Activated CD8-positive, alpha-beta memory T cell treated with anti-CD3 and anti-CD28 coated beads, Interleukin-2, amount 50 U/mL, for 1 hour (primary cell): ENCODE measurements around the gene LRP1B.
"Not testable (repeated sequence)": the region's sequence is repeated elsewhere in the genome, so short reads cannot be mapped to it uniquely, and the experiment has no call there.

Experiments
- DNase-seq: peaks from one replicate; pipeline ENCODE4 v3.0.0-alpha.2; 2020; ENCODE audit errors: extremely low read depth

The LRP1B gene

DNA sequence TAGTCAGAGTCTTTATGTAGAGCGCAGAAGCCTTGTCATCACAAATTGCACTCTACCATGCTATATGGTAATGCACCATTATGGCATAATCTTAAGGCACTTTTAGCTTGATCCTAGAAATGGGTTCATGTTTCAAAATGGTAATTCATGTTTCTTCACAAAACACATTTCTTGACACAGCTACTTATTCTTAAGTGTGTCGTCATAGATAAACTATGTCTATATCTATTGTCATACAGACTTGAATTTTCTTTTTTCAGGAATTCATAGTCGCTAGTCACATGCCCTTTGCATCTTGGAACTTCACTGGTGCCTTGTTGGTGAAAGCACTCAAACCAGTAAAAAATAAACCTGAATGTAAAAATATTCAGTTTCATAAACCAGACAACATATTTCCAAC lies 1578.2 kb downstream of the LRP1B start:
- no peak for DNase-seq

DNA sequence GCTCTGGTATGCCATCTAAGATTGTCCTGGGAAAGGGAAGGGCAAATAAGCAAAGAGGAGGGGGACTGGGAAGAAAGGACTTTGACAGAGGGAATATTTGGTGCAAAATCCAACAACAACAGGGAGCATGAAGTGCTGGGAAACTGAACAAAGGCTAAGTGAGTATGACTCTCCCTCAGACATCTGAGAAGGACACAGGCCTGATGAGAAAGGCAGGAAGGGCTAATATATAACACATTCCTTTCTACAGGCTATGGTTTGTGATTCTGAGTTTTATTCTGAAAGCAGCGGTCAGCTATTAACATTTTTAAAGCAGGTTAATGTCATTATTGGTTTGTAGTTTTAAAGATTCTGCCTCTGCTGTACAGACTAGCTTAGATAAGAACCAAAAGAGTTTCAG lies 1579.5 kb downstream of the LRP1B start:
- DNase-seq: no peak

DNA sequence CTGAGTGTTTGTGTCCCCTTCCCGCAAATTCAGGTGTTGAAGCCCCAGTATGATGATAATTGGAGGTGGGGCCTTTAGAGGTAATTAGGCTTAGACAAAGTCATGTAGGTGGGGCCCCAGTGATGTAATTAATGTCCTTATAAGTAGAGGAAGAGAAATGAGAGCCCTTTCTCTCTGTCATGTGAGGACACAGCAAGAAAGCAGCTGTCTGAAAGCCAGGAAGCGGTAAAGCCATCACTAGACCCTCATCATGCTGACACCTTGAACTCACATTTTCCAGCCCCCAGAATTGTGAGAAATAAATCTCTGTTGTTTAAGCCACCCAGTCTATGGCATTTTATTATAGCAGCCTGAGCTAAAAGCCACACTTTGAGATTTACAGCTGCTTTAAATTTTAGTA lies 1580.0 kb downstream of the LRP1B start:
- no peak for DNase-seq

DNA sequence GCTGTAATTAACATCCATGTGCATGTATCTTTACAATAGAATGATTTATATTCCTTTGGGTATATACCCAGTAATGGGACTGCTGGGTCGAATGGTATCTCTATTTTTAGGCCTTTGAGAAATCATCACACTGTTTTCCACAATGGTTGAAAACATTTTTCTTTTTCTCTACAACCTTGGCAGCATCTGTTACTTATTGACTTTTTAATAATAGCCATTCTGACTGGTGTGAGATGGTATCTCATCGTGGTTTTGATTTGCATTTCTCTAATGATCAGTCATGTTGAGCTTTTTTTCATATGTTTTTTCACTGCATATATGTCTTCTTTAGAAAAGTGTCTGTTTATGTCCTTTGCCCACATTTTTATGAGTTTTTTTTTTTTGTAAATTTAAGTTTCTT lies 1586.0 kb downstream of the LRP1B start:
- not testable (repeated sequence) for DNase-seq

DNA sequence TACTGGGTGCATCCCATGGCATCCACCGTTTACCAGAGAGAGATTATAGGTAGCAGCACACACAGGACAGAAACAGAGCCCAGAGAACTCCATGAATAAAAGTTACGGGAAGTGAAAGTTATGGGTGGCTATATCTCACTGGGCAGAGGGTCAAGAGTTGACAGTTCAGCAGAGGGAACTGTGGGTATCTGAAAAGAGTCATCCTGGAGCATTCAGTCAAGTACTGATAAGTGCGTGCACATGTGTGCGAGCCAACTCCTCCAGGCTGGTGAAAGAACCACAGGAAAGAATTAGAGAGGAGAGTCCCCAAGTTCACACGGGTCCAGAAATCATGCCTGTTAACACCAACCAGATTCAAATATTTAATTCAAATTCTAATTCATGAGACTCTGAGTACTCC lies 1588.2 kb downstream of the LRP1B start:
- no peak for DNase-seq

DNA sequence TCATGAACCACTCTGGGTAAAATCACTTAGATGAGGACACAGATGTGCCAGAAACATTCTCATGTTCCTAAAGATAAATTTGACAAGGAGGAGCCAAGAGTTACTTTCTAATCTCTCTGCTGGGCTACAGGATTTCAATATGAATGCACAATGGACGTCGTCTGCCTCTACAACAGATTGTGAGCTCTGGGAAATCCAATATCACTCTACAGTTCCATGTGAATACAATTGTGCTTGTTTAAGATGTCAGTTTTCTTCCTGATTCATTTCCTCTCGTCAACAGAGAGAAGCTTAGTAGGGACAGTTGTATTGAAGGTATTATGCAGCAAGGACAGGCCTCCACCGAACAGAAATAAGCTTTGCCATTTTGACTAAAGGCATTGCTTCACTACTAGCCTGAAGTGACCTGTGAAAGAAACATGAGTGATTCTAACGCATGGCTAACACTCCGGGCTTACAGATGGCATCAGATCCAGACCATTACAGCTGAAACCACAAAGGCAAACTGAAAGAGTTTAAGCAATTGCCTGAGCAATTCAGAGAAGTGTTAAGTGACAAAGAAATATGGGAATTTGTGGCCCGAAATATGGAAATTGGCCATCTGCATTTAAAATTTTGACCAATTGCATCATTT lies 1591.5 kb downstream of the LRP1B start:
- DNase-seq: no peak

DNA sequence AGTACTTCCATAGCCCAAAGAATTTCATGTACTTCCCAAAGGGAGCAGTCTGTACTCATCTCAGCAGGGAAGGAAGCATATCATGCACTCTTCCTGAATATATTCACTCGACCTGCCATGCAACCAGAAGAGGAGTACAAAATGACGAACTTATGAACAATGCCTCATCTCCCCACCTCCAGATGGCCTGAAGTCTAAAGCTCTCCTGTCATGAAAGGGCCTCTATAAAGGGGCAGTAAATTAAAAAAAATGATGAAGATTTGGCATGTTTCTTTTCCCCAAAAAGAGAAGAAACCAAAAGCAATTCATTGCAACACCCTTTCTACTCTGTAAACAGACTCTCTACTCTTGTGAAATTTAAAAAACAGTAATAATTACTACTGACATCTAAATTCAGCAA lies 1601.1 kb downstream of the LRP1B start:
- no peak for DNase-seq

DNA sequence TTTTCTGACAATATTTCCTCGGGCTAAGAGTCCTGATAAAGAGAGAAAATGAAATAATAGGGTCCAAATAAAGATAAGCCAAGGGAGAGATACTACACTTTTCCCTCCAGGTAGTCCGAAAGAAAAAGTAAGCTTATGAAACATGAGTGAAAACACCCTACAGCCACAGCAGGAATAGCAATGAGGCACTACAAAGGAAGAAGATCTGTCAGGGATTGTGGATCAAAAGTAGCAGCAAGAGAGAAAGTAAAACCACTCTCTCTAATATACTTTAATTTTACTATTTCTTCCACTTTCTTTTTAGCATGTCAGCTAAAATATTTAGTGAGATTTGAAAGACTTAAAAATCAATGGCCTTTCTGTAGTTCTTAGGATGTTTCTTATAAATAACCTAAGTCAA lies 1601.8 kb downstream of the LRP1B start:
- DNase-seq: no peak

DNA sequence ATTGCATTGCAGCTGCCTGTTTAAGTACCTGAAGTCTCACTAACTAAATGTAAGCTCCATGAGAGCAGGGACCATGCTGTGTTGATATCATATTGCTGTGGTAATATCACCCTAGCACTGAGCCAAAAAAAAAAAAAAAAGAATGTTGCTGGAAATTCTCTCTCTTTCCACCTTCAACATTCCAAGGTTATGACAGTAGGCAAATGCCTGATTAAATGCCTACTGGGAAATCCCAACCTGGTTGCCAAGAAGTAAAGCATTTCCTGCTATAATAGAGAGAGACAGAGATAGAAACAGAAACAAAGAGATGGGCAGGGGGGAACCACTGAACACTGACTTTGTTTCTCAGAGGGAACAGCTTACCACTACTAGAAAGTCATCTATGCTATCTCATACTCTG lies 1604.2 kb downstream of the LRP1B start:
- no peak for DNase-seq

DNA sequence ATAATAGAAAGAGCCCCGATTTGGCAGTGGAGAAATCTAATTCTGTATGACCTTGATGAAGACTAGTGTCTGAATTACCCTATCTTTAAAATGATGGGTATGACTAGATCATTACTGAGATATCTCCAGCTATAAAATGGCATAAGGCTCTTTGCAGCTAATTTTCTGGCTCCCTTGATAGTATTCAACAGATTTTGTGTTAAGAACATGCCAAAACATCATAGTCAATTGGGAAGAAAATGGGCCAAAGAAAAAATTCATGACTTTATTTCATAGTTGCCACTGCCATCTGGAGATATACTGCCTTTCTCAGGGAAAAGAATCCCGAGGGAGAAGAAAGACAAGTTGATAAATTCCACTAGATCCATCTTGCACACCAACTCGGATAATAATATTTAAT lies 1618.7 kb downstream of the LRP1B start:
- no peak for DNase-seq

DNA sequence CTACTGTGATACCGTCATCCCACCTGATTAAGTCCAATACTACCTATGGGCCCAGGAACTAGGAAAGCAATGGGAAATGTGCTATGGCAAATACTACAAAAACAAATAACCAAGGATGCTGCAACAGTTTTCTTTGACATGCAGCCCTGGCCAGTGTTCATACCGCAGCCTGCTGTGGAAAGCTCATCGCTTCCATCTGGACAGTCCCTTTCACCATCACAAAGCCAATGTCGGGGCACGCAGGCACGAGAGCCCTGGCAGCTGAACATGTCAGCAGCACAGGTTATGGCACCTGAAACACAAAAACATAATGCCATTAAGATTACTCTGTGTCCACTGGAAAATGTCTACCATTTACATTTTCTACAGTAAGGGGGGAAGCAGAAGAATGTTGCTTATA lies 1621.1 kb downstream of the LRP1B start:
- no peak for DNase-seq

DNA sequence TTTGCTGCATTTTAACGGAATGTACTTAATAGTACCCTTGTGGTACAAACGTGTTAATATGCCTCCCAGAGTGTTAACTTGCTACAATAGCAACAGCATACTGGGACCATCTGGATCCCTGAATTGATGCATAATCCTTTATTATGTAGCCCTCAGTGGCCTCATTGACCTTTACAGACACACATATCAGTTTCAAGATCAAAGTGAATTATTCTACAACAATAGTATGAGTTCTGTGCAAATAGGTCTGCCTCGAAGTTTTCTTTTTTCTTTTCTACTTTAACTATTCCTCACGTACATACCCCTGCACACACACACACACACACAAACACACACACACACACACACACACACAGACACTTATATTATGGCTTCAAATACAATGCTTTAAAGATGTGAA lies 1622.1 kb downstream of the LRP1B start:
- no peak for DNase-seq

DNA sequence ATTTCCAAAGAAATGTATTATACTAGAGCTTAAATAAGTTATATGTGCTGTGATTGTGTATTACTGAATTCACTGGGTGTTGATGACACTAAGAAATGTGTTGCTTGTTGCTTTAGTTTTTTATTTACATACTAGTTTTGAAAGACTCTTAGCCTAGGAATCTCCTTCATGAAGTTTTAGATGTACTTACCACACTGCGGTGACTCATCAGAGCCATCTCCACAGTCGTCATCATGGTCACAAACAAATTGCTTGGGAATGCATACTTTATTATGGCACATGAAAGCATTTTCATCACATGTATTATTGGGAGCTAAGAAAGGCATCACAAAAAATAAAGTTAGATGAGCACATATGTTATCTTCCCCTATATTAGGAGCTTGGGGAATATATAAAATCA lies 1624.2 kb downstream of the LRP1B start:
- no peak for DNase-seq

DNA sequence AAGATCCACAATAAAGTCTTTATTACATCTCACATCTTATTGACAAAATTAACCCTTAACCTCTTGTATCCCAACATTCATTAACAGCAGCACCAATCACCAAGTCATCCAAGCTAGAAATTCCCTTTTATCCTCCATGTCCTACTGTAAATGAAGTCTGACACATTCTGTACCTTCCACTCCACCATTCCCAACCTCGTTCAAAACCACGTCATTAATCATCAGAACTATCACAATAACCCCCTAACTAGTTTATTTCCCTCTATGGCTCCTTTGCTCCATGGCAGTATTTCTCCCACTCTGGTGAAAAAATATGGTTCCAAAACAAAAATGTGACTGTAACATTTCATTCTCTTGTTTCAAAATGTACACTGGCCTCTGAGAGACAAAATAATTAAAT lies 1626.2 kb downstream of the LRP1B start:
- no peak for DNase-seq

DNA sequence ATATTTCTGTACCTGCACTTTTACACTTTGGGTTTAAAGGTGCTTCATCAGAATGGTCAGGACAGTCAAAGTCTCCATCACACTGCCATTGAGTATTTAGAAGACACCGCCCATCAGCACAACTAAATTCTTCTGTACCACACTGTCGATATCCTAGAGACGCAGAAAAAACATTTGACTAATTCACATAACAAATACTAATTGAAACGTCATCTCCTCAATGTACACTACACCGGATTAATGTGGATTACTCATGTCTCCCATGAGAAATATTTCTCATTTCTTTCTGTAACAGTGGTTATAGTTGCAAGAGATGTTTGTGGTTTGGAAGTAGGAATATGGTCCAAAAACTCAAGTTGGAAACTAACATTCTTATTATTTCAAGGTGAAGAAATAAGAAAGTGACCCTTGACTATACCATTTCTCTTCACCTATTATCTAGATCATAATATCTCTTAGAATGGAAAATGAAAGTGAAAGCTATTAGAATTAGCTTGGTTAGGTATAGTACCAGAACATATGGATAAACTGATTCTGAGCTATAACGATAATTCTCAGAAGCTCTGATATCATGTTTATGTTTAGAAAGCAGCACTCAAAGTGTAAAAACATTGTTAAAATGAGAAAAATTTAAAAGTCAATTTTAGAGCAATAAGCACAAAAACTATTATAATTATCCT lies 1627.7 kb downstream of the LRP1B start:
- DNase-seq: no peak

DNA sequence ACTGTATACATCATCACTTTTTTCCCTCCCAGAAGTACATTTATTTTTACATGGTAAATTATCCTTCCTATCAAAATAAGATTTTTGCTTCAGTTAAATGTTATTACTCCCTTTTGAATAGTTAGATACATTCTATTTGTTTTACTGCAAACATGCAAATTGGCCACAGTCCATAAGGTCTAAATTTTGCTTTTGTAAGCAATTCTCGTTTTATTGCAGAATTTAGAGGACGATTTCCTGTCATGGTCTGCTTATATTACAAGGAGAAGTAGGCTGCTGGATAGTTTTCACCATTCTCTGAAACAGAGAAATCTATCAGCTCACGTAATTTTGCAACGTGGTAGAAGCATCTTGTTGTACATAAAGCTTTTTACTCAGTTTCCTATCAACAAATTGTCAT lies 1632.5 kb downstream of the LRP1B start:
- DNase-seq: no peak

DNA sequence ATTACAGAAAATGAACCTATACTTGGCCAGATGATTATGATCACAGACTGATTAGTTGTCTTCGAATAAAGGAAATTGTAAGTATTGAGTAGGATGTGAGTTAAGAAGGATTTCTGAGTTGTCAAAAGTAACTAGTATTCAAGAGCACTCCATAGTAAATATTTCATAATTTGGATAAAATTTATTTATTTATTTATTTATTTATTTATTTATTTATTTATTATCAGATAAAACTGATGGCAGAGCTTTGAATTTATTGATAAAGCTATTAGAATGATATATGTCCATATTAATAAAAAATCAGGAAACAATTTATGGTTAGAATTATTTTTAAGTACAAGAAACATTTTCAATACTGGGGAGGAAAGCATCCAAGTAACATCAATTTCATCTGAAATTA lies 1634.1 kb downstream of the LRP1B start:
- DNase-seq: no peak

DNA sequence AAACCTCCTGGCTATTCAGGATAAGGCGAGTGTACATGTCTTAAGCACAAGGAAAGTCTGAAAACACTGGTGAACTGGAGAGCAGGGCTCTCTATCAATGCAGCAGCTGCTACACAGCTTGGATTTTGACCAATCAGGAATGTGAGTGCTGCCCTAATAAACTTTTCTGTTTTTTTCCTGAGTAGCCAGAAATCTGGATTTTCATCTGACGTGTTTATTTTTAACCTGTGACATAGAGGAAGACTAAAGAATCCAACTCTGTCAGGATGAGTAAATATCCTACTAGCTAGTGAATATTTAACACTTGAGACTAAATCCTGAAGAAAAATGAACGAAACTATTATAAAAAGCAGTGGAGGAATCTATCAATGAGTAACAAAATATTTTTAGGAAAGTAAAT lies 1638.9 kb downstream of the LRP1B start:
- no peak for DNase-seq

DNA sequence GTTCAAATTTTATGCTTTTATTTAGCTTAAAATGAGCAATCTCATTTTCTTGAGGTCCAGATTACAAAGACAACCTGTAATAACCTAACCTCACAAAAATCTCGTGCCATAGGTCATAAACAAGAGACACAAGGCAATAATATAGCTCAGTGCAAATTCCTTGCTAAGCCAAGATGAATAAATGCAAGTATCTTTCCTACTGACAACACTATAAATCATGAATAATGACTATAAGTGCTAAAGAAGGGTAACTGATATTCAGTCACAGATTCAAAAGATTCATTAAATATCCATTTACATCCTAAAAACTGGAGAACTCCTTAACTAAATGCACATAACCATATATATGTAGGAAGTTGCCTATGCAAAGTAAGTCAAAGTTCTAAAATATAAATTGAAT lies 1641.6 kb downstream of the LRP1B start:
- DNase-seq: no peak

DNA sequence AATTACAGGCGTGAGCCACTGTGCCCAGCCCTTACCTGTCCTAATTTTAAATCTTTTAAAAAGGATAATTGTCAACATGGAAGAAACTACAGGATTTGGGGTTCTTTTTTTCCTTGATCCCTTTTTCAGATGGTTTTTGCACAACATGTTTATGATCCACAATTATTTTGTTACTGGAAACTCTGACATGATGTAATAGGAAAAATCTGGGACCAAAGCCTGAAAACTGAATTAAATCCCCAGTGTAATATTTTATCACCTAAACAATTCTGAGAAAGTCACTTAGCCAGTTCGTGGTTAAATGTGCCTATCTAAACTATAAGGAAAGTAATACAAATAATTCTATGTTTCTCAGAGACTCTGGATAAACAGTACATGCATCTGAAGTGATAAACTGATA lies 1649.7 kb downstream of the LRP1B start:
- no peak for DNase-seq

DNA sequence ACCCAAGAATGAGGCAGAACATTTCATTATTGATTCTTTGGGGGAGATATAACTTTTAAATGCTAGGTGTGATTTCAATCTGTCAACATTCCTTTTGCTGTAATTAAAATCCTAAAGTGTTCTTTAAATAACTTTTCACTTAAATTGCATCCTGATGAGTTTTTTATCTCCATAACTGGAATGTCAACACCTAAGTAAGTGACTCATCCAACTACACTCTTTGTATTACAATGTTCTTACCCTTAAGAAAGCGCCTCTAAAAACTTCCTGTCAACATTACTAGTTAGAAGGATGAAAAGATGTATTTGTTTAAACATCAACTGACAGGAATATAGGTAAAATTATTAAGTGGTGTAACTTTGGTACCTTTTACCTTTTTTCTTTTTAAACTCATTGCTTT lies 1657.0 kb downstream of the LRP1B start:
- DNase-seq: no peak

DNA sequence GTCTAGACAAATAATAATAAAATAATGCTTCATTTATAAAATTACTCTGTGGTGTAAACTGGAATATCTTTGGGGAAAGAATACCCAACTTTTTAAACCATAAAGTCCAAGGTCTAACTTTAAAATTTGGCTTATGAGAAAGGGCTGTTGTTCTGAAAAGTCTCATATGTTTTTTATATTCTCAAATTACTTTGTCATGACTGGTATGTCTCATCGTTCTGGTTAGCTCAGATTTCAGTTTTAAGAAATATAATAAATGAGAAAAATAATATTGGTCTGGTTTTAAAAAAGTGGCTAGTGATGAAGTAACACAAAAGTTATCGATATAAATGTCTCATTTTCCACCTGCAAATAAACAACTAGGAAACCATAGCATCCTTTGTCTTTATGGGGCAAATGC lies 1658.1 kb downstream of the LRP1B start:
- DNase-seq: no peak

DNA sequence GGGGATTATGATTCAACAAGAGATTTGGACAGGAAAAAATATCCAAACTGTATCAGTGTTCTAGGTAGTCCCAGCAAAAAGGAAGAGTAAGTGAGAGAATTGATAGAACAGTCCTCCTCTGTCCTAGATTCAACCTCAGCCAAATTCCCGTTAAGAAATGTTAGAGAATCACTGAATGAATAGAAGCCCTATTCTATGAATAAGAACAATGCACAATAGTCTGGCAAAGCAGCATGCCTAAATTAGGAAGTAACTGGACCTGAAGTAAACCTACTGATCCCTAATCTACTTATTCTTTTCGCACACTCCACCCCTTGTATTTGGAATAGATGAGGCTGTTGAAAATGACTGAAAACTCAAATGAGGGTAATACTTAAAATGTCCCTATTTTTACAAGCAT lies 1665.5 kb downstream of the LRP1B start:
- no peak for DNase-seq

DNA sequence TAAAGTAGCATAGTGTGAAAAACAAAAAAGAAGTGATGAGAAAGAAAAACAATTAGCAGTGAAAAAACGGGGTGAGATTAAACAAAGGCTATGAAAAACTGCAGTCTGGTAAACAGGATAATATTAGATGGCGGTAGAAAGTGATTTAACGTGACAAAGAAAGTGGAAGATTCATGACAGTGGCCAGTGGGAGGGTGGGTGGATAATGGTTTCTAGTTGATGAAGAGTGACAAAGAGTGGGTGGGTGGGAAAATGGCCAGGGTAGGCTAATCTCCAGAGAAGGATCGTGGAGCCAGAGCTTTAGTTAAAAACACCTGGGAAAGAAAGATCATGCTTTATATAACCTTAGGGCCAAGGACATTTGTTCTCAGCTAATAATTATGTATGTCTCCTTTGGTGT lies 1667.8 kb downstream of the LRP1B start:
- DNase-seq: no peak
